ENCODE results near the gene SLC25A1. TPM values are rescaled to one million over a fixed set of nuclear protein-coding genes. Genes with fewer than 3 reads are reported as not detected.

Gene SLC25A1
- total and polyA plus RNA-seq, 2 of the 4 experiments (the other 2 are of a cell fraction): 41.0 to 56.5 TPM

DNA sequence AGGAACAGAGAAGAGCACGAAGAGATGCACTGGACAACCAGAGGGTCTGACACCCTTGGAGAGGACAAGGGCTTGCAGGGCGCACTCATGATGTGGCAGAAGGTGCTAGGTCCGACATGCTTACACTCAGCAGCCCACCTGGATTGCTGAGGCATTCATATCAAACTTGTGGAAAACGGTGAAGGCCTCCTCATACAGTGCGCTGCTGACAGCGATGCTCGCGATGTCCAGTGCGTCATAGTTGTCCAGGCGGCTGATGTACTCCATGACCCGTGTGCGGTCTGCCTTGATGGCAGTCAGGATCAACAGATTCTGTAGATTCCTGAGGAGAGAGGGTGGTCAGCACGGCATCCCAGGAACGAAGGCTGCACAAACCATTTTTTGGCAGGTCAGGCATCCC, 31.7 kb upstream of the SLC25A1 start:
- Histone ChIP-seq H4K20me1 (ENCODE audit: insufficient read depth, low read length) (no peaks in the 10 kb centered on the region), H3K18ac (ENCODE audit: low read depth, low read length) (no peak overlapping the region), H3K56ac (ENCODE audit: extremely low read depth, insufficient read depth, low read length) (no peak overlapping the region), H2BK5ac (ENCODE audit: low read depth, low read length, poor library complexity, severe bottlenecking) (no peak overlapping the region), H2AFZ (replicated peaks; ENCODE audit: low read length, poor library complexity) (no peak overlapping the region), H3K4ac (ENCODE audit: low read depth, low read length) (no peak overlapping the region), H3K14ac (replicated peaks; ENCODE audit: low read depth, low read length) (no peak overlapping the region), H2AK5ac (ENCODE audit: low read depth, low read length) (no peak overlapping the region), H3K36me3 (ENCODE audit: control insufficient read depth, insufficient read depth, low read length) (peaks cover 5% of the 10 kb centered on the region; the same call in 1 of the 2 replicates), H3K27ac (ENCODE audit: insufficient read depth, low read length) (no peak overlapping the region), H3K23ac (ENCODE audit: low read depth, low read length) (no peak overlapping the region), H4K91ac (ENCODE audit: insufficient read depth, low read depth, low read length) (no peak overlapping the region), H3K9me3 (ENCODE audit: control insufficient read depth, insufficient read depth, low read length) (no peaks in the 10 kb centered on the region), H3K27me3 (ENCODE audit: control insufficient read depth, insufficient read depth, low read length) (no peaks in the 10 kb centered on the region), H3K79me1 (ENCODE audit: low read depth in 1 of 2, low read length in 2 of 2) (no peaks in the 10 kb centered on the region), H4K5ac (ENCODE audit: low read depth, low read length) (no peak overlapping the region), H4K8ac (ENCODE audit: low read depth in 2 of 2, low read length in 2 of 2) (no peak overlapping the region), H2BK20ac (ENCODE audit: low read depth, low read length) (no peak overlapping the region), H3K4me1 (ENCODE audit: control insufficient read depth, insufficient read depth, low read length) (peaks cover 2% of the 10 kb centered on the region; the same call in 1 of the 2 replicates), H3K4me2 (ENCODE audit: low read depth, low read length) (no peak overlapping the region), H3K9me1 (ENCODE audit: insufficient read depth, low read length) (peaks cover 7% of the 10 kb centered on the region; the same call in 1 of the 2 replicates), H3K9ac (ENCODE audit: low read depth, low read length) (no peak overlapping the region), H2BK120ac (ENCODE audit: low read depth, low read length) (no peak overlapping the region), H2BK15ac (ENCODE audit: low read depth, low read length) (no peak overlapping the region), H3K4me3 (ENCODE audit: insufficient read depth, low read depth, low read length) (no peak overlapping the region), H2AK9ac (replicated peaks; ENCODE audit: low read depth, low read length, poor library complexity) (no peak overlapping the region)
- dilution Hi-C loops (cut with HindIII; ENCODE audit: low sequenced_read_pairs, unreplicated experiment) (no loop called here), intact Hi-C loops (cut with micrococcal nuclease) (no loop called here), in situ Hi-C loops (cut with MboI; ENCODE audit: low sequenced_read_pairs) (no loop called here)
- ATAC-seq (ENCODE audit: low read depth) (no peak), DNase-seq (no peak)
- CTCF ChIA-PET: no interaction called here
- WGBS, 2 experiments (ENCODE audit: extremely low coverage in 2 of 2, insufficient read length in 1 of 2): 89% methylated on average over 11 of the region's 14 CpGs; no CpG with 5 or more reads in 1 of the 2 experiments
- TF ChIP-seq SMC3 (IDR thresholded peaks at IDR 0.05; ENCODE audit: low read depth, low read length) (no peak), RCOR1 (IDR thresholded peaks at IDR 0.05; ENCODE audit: insufficient replicate concordance, low read length) (no peak), POLR2A (IDR thresholded peaks at IDR 0.05; ENCODE audit: low read depth, low read length) (no peak), RFX5 (IDR thresholded peaks at IDR 0.05; ENCODE audit: low read depth, low read length) (no peak), NFE2L2 (IDR thresholded peaks at IDR 0.05; ENCODE audit: low read depth, low read length) (no peak), MAZ (IDR thresholded peaks at IDR 0.05; ENCODE audit: borderline replicate concordance, low read depth, low read length) (no peak), RAD21 (IDR thresholded peaks at IDR 0.05; ENCODE audit: low read length) (no peak)
- TF ChIP-seq, protein P1, sequence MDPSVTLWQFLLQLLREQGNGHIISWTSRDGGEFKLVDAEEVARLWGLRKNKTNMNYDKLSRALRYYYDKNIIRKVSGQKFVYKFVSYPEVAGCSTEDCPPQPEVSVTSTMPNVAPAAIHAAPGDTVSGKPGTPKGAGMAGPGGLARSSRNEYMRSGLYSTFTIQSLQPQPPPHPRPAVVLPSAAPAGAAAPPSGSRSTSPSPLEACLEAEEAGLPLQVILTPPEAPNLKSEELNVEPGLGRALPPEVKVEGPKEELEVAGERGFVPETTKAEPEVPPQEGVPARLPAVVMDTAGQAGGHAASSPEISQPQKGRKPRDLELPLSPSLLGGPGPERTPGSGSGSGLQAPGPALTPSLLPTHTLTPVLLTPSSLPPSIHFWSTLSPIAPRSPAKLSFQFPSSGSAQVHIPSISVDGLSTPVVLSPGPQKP (IDR thresholded peaks at IDR 0.05; ENCODE audit: borderline replicate concordance, low read depth, low read length): no peak
- TF ChIP-seq, protein P2, sequence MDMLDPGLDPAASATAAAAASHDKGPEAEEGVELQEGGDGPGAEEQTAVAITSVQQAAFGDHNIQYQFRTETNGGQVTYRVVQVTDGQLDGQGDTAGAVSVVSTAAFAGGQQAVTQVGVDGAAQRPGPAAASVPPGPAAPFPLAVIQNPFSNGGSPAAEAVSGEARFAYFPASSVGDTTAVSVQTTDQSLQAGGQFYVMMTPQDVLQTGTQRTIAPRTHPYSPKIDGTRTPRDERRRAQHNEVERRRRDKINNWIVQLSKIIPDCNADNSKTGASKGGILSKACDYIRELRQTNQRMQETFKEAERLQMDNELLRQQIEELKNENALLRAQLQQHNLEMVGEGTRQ (IDR thresholded peaks at IDR 0.05; ENCODE audit: low read depth, low read length): no peak
- POLR2A ChIA-PET (ENCODE audit: unreplicated experiment): no interaction called here
- no TSS peak for BruUV-seq (replicated peaks)
